HL-60 (cell line): ENCODE measurements around the gene ARHGAP24.

Source experiments
- DNase-seq, 2 experiments: peaks; one replicate each; pipeline ENCODE4 v3.0.0-alpha.2; 2010 to 2020; ENCODE audit warnings: low read depth in 1 of 2, low spot score in 1 of 2
- H3K27ac ChIP-seq: fragments of 250-450 bp; sonication (Bioruptor Pico); replicated peaks from 2 replicates; pipeline ENCODE4 v1.5.1; 2020; ENCODE audit warnings: mild to moderate bottlenecking, moderate library complexity
- H3K27me3 ChIP-seq: fragments of 250-450 bp; sonication (Bioruptor Pico); 2 replicates; pipeline ENCODE4 v1.5.1; 2021; ENCODE audit warnings: mild to moderate bottlenecking, moderate library complexity; ENCODE audit not compliant: insufficient read depth, poor library complexity, severe bottlenecking
- H3K4me3 ChIP-seq: replicated peaks from 2 replicates; pipeline ENCODE4 v1.5.1; 2011; ENCODE audit warnings: mild to moderate bottlenecking, control low read depth, low read length; ENCODE audit not compliant: insufficient read depth
- CTCF ChIP-seq: IDR thresholded peaks from one replicate; pipeline ENCODE4 v1.5.1; 2011; ENCODE audit warnings: low read length, control low read depth, inconsistent platforms; ENCODE audit not compliant: insufficient read depth
- GABPA ChIP-seq: IDR thresholded peaks from 2 replicates; pipeline ENCODE4 v1.6.1; 2012; ENCODE audit warnings: low read depth
- POLR2AphosphoS5 ChIP-seq: IDR thresholded peaks from 2 replicates; pipeline ENCODE4 v1.6.1; 2012; ENCODE audit warnings: low read depth
- REST ChIP-seq: IDR thresholded peaks from 2 replicates; pipeline ENCODE4 v1.6.1; 2012; ENCODE audit warnings: low read depth; ENCODE audit not compliant: insufficient replicate concordance
- SPI1 ChIP-seq: IDR thresholded peaks from 2 replicates; pipeline ENCODE4 v1.6.1; 2012; ENCODE audit warnings: low read depth, mild to moderate bottlenecking, borderline replicate concordance

ARHGAP24 gene

GRCh38 chr4:85580489-85580888, 105.5 kb downstream of the ARHGAP24 start:
- H3K27ac ChIP-seq = no peak overlapping the region
- TF ChIP-seq GABPA (no peak), CTCF (no peak), SPI1 (no peak)

GRCh38 chr4:85587952-85588351, 113.0 kb downstream of the ARHGAP24 start:
- no peak for TF ChIP-seq SPI1
- TF ChIP-seq CTCF = no peak
- no peak for TF ChIP-seq POLR2AphosphoS5
- TF ChIP-seq REST = no peak
- no peak for TF ChIP-seq GABPA
- DNase-seq = no peak
- H3K27ac ChIP-seq = no peak overlapping the region

More at GRCh38 chr4:85580489-85580888, 105.5 kb downstream of the ARHGAP24 start:
- no peak for DNase-seq
- H3K27me3 ChIP-seq = no peaks in the 10 kb centered on the region
- H3K4me3 ChIP-seq = no peak overlapping the region

GRCh38 chr4:85591406-85592098, 116.6 kb downstream of the ARHGAP24 start:
- Histone ChIP-seq H3K27ac (no peak overlapping the region), H3K4me3 (no peak overlapping the region), H3K27me3 (no peaks in the 10 kb centered on the region)
- DNase-seq = no peak
- no peak for TF ChIP-seq SPI1
- no peak for TF ChIP-seq REST
- no peak for TF ChIP-seq CTCF

More at GRCh38 chr4:85587952-85588351, 113.0 kb downstream of the ARHGAP24 start:
- H3K27me3 ChIP-seq = no peaks in the 10 kb centered on the region
- H3K4me3 ChIP-seq = no peak overlapping the region

GRCh38 chr4:85595098-85595775, 120.3 kb downstream of the ARHGAP24 start:
- H3K4me3 ChIP-seq = no peak overlapping the region
- no peak overlapping the region for H3K27ac ChIP-seq
- no peak for DNase-seq
- TF ChIP-seq REST = no peak
- no peak for TF ChIP-seq SPI1
- no peak for TF ChIP-seq CTCF
- no peak for TF ChIP-seq POLR2AphosphoS5
- no peak for TF ChIP-seq GABPA
- H3K27me3 ChIP-seq = no peaks in the 10 kb centered on the region
